Retinal pigment epithelial cell (primary cell): ENCODE data around the gene NLGN4X.

ENCODE experiments used
- DNase-seq: peaks from one replicate; pipeline ENCODE4 v3.0.0-alpha.2; 2010; ENCODE audit warnings: low read depth
- H3K4me3 ChIP-seq: 2 replicates; pipeline ENCODE4 v1.5.1; 2011; ENCODE audit warnings: mild to moderate bottlenecking, low read length, control low read depth, moderate library complexity
- TF ChIP-seq, protein P1 (sequence below): conservative IDR thresholded peaks from 2 replicates; pipeline ENCODE4 v1.5.1; 2011; ENCODE audit warnings: low read depth, low read length, control low read depth, inconsistent platforms

The NLGN4X gene

DNA sequence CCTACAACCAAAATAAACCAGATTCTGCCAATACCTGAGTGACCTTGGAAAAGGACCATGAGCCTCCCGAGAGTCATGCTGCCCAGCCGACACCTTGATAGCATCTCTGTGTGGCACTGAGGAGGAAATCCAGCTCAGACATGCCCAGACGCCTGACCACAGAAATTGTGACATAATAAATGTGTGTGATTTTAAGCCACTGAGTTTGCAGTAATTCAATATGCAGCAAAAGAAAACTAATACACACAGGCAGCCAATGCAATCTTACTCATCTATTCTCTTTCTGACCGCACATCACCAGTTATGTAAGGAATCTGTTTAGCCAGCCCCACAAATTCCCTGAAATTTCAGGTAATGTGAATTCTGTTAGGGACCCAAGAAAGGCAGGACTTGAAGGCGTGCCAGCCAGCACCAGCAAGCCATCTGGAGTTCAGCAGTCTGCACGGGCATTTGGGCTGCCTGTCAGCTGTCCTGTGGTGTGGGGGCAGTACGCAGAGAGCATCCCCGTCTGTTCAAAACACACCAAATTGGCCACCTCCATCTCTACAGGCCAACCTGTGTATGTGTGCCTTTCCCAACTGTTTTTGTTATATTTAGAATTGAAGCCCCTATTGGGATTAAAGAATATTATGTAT lies 176.4 kb downstream of the NLGN4X start:
- TF ChIP-seq, protein P1, sequence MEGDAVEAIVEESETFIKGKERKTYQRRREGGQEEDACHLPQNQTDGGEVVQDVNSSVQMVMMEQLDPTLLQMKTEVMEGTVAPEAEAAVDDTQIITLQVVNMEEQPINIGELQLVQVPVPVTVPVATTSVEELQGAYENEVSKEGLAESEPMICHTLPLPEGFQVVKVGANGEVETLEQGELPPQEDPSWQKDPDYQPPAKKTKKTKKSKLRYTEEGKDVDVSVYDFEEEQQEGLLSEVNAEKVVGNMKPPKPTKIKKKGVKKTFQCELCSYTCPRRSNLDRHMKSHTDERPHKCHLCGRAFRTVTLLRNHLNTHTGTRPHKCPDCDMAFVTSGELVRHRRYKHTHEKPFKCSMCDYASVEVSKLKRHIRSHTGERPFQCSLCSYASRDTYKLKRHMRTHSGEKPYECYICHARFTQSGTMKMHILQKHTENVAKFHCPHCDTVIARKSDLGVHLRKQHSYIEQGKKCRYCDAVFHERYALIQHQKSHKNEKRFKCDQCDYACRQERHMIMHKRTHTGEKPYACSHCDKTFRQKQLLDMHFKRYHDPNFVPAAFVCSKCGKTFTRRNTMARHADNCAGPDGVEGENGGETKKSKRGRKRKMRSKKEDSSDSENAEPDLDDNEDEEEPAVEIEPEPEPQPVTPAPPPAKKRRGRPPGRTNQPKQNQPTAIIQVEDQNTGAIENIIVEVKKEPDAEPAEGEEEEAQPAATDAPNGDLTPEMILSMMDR: no peak
- DNase-seq: no peak
- H3K4me3 ChIP-seq: no peak overlapping the region

DNA sequence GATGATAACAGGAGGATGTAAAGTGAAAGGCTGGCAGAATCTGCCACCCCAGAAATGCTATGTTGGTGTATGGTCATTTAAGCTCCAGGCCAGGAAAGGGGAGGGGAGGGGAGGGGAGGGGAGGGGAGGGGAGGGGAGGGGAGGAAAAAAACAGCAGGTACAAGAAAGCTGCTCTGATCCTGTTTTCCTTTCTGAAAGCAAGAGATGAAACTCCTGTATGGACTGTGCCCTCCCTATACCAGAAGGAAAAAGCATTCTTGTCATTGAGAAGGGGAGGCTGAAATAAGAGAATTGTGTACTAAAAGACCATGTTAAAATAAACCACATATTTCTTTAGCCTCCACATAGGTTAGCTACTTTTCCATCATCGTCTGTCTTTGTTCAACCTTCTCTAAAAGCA lies 179.5 kb downstream of the NLGN4X start:
- no peak overlapping the region for H3K4me3 ChIP-seq
- DNase-seq: no peak
- TF ChIP-seq, protein P1: no peak

DNA sequence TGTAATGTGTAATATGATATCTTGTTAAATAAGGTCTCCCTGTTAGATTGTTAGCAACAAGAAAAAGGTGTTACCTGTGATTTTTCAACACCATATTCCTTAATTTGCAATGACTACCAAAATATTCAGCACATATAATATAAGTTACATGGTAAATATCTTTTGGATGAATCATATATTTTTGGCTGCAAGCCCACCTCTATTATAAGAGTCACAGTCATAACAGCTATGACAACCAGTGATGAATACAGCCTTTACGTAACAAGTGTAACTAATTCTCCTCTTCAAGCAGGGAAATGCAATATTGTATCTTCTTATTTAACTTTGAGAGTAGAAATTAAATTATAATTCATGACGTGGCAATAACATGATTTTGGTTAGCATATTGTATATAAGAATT lies 187.0 kb downstream of the NLGN4X start:
- no peak overlapping the region for H3K4me3 ChIP-seq
- TF ChIP-seq, protein P1: no peak
- DNase-seq: peak; percentile 38

DNA sequence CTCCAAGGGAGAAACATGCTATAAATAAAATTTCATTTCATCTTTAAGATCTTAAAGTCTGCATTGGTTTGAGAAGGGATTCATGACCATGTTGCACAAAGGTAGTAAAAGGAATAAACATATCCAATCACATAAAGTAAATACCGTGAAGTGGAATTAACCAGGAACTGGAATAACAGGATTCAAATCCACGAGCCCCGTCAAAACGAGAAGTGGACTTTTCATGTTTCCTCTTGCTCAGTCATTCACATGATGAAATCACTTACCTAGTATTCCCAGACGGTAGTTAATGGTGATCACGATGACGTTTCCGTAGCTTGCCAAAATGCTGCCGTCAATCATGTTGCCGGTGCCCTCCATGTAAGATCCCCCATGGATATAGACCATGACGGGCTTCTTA lies 199.7 kb downstream of the NLGN4X start:
- DNase-seq: no peak
- no peak overlapping the region for H3K4me3 ChIP-seq
- TF ChIP-seq, protein P1: no peak

DNA sequence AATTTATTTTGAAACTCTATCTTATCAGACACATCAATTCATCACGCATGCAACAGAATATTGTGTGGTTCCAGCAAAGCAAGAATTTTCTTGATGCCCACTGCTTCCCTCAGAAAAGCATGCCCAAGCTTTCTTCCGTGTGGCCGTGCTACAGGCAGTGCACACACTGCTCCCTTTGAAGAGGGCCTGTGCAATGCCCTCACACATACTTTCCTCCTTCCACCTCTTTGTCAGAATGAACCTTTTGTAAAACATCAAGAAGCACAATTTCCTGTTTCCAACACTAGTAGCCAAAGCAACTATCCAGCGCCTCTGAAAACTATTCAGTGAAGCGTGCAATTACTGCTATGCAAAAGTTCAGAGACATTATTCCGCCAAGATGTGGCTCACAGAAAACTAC lies 201.7 kb downstream of the NLGN4X start:
- no peak overlapping the region for H3K4me3 ChIP-seq
- DNase-seq: no peak
- TF ChIP-seq, protein P1: no peak

DNA sequence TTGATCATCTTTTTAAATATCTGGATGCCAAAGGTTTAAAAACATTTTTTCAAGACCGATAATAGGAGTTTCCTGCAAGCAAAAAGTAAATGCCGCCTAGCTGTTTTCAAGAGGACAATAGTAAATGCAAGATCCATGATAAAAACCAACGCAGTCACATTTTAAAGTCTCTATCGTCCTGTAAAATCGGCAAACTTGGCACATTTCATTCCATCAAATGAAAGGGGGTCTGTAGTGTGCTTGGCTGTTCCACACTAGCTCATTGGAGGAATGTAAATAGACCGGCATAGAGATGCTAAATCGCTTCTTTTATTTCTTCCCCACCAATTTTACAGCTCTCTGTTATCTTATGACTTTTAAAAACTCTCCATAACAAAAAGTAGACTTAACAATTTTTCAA lies 202.2 kb downstream of the NLGN4X start:
- DNase-seq: no peak
- H3K4me3 ChIP-seq: no peak overlapping the region
- TF ChIP-seq, protein P1: no peak

DNA sequence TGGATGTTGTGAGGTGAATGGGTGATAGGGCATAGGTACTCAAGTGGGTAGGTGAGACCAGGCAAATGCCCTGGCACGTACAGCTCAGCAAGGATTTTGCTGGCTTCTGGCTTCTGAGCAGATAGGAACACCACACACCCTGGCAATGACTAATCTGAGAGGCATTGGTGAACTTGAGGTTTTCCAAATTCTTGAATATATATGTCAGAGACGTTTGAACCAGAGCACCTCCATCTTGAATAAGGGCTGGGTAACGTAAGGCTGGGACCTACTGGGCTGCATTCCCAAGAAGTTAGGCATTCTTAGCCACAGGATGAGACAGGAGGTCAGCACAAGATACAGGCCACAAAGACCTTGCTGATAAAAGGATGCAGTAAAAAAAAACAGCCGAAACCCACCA lies 204.5 kb downstream of the NLGN4X start:
- no peak for DNase-seq
- TF ChIP-seq, protein P1: no peak
- H3K4me3 ChIP-seq: no peak overlapping the region
